ENCODE measurements around the gene HK3.
"Not testable (repeated sequence)": the region's sequence is repeated elsewhere in the genome, so short reads cannot be mapped to it uniquely, and the experiment has no call there.

HK3 gene

DNA sequence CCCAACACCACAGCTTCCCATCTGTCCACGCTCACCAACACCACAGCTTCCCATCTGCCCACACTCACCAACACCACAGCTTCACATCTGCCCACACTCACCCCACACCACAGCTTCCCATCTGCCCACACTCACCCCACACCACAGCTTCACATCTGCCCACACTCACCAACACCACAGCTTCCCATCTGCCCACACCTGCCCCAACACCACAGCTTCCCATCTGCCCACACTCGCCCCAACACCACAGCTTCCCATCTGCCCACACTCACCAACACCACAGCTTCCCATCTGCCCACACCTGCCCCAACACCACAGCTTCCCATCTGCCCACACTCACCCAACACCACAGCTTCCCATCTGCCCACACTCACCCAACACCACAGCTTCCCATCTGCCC, 26.6 kb downstream of the HK3 start:
- H2AK5ac ChIP-seq (ENCODE audit: low read length); H4K8ac ChIP-seq (ENCODE audit: low read depth, low read length); H3K18ac ChIP-seq (ENCODE audit: low read length); H3K9ac ChIP-seq (ENCODE audit: low read length); DNase-seq; H3K4me2 ChIP-seq (ENCODE audit: low read length); H3K79me2 ChIP-seq (ENCODE audit: control insufficient read depth, insufficient read depth, low read length, poor library complexity); H3K14ac ChIP-seq (ENCODE audit: low read length); H3K36me3 ChIP-seq (ENCODE audit: control insufficient read depth in 1 of 2, insufficient read depth in 2 of 2, low read length in 2 of 2); H3K4ac ChIP-seq (ENCODE audit: low read depth, low read length); H4K12ac ChIP-seq (ENCODE audit: low read depth, low read length); H3K4me3 ChIP-seq (ENCODE audit: low read depth, low read length); H3K23ac ChIP-seq (ENCODE audit: low read length); H4K91ac ChIP-seq (ENCODE audit: low read depth, low read length); H3K79me1 ChIP-seq (ENCODE audit: low read length); H3K4me1 ChIP-seq (ENCODE audit: control insufficient read depth in 1 of 2, insufficient read depth in 2 of 2, low read length in 2 of 2); H3K27me3 ChIP-seq (ENCODE audit: insufficient read depth, low read length); H2AFZ ChIP-seq (ENCODE audit: insufficient read depth, low read length, poor library complexity); H2BK120ac ChIP-seq (ENCODE audit: insufficient read depth, low read length, poor library complexity); H3K27ac ChIP-seq (ENCODE audit: low read depth, low read length); H2BK12ac ChIP-seq (ENCODE audit: low read length); H2BK5ac ChIP-seq (ENCODE audit: low read depth, low read length, poor library complexity); H3K9me3 ChIP-seq (ENCODE audit: insufficient read depth, low read depth, low read length): not testable (repeated sequence)
- no CpG with 5 or more reads among the region's 2 CpGs for WGBS (ENCODE audit: extremely low coverage, insufficient coverage, insufficient read length)

GRCh38 chr5:176870644-176871043, 28.5 kb downstream of the HK3 start:
- H3K79me2 ChIP-seq (ENCODE audit: control insufficient read depth, insufficient read depth, low read length, poor library complexity); H2BK12ac ChIP-seq (ENCODE audit: low read length); H3K79me1 ChIP-seq (ENCODE audit: low read length); H2BK120ac ChIP-seq (ENCODE audit: insufficient read depth, low read length, poor library complexity); DNase-seq; H3K14ac ChIP-seq (ENCODE audit: low read length); H4K12ac ChIP-seq (ENCODE audit: low read depth, low read length); H3K4ac ChIP-seq (ENCODE audit: low read depth, low read length); H3K4me1 ChIP-seq (ENCODE audit: control insufficient read depth in 1 of 2, insufficient read depth in 2 of 2, low read length in 2 of 2); H3K9ac ChIP-seq (ENCODE audit: low read length); H2AFZ ChIP-seq (ENCODE audit: insufficient read depth, low read length, poor library complexity); H3K23ac ChIP-seq (ENCODE audit: low read length); H4K91ac ChIP-seq (ENCODE audit: low read depth, low read length); H2AK5ac ChIP-seq (ENCODE audit: low read length); H2BK5ac ChIP-seq (ENCODE audit: low read depth, low read length, poor library complexity); H3K27me3 ChIP-seq (ENCODE audit: insufficient read depth, low read length); H3K4me3 ChIP-seq (ENCODE audit: low read depth, low read length); H3K4me2 ChIP-seq (ENCODE audit: low read length); H4K8ac ChIP-seq (ENCODE audit: low read depth, low read length); H3K27ac ChIP-seq (ENCODE audit: low read depth, low read length); H3K18ac ChIP-seq (ENCODE audit: low read length); H3K9me3 ChIP-seq (ENCODE audit: insufficient read depth, low read depth, low read length); H3K36me3 ChIP-seq (ENCODE audit: control insufficient read depth in 1 of 2, insufficient read depth in 2 of 2, low read length in 2 of 2): not testable (repeated sequence)
- no CpG with 5 or more reads among the region's 10 CpGs for WGBS (ENCODE audit: extremely low coverage, insufficient coverage, insufficient read length)

DNA sequence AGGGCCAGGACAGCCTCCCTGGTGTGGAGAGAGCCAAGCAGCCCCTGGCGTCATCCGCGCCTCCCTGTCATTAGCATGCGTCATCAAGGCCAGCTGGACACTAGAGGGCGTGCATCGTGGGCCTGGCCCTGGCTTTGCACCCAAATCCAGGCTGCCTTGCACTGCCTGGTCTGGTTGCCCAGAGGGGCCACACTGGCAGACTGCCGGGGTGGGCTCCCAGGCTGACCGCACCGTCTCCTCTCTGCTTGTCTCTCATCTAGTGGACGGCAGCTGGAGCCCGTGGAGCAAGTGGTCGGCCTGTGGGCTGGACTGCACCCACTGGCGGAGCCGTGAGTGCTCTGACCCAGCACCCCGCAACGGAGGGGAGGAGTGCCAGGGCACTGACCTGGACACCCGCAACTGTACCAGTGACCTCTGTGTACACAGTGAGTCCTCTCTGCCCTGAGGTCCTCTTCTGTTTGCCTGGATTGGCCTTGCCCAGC, 29.0 kb downstream of the HK3 start:
- Histone ChIP-seq H3K4ac (ENCODE audit: low read depth, low read length) (no peak overlapping the region), H3K4me3 (ENCODE audit: low read depth, low read length) (no peak overlapping the region), H2AK5ac (ENCODE audit: low read length) (no peak overlapping the region), H3K9me3 (ENCODE audit: insufficient read depth, low read depth, low read length) (no peaks in the 10 kb centered on the region), H4K8ac (ENCODE audit: low read depth, low read length) (no peak overlapping the region), H4K12ac (ENCODE audit: low read depth, low read length) (no peak overlapping the region), H2BK5ac (ENCODE audit: low read depth, low read length, poor library complexity) (no peak overlapping the region), H3K79me1 (ENCODE audit: low read length) (no peaks in the 10 kb centered on the region), H2BK12ac (ENCODE audit: low read length) (no peak overlapping the region), H4K91ac (ENCODE audit: low read depth, low read length) (no peak overlapping the region), H3K27me3 (ENCODE audit: insufficient read depth, low read length) (no peaks in the 10 kb centered on the region), H3K9ac (ENCODE audit: low read length) (no peak overlapping the region), H3K4me1 (ENCODE audit: control insufficient read depth in 1 of 2, insufficient read depth in 2 of 2, low read length in 2 of 2) (no peaks in the 10 kb centered on the region), H3K27ac (ENCODE audit: low read depth, low read length) (no peak overlapping the region), H3K18ac (ENCODE audit: low read length) (no peak overlapping the region), H3K14ac (ENCODE audit: low read length) (no peak overlapping the region), H2BK120ac (ENCODE audit: insufficient read depth, low read length, poor library complexity) (no peak overlapping the region), H3K36me3 (ENCODE audit: control insufficient read depth in 1 of 2, insufficient read depth in 2 of 2, low read length in 2 of 2) (no peaks in the 10 kb centered on the region), H2AFZ (ENCODE audit: insufficient read depth, low read length, poor library complexity) (no peak overlapping the region), H3K4me2 (ENCODE audit: low read length) (no peak overlapping the region), H3K23ac (ENCODE audit: low read length) (no peak overlapping the region), H3K79me2 (ENCODE audit: control insufficient read depth, insufficient read depth, low read length, poor library complexity) (no peaks in the 10 kb centered on the region)
- peak; percentile 58 to 76 for DNase-seq
- no CpG with 5 or more reads among the region's 17 CpGs for WGBS (ENCODE audit: extremely low coverage, insufficient coverage, insufficient read length)

DNA sequence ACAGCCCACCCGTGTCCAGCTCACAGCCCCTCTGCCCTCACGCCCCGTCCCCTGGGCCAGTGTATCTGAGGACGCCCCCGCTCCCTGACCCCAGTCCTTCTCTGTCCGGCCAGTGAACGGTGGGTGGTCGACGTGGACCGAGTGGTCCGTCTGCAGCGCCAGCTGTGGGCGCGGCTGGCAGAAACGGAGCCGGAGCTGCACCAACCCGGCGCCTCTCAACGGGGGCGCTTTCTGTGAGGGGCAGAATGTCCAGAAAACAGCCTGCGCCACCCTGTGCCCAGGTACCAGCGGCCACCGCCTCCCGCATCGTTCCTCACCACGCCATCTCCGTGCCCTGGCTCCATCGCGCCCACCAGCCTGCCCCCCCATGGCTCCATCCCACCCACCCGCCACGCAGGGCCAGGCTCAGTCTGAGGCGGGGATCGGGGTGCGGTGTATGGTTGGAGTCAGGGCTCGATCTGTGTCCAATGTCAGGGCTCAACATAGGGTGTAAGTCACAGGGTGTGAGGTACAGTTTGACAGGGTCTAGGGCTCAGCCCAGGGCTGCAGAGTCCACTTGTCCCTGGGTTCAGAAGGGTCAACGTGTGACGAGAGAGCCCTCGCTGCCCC, 29.5 kb downstream of the HK3 start:
- DNase-seq: no peak
- Histone ChIP-seq H3K4ac (ENCODE audit: low read depth, low read length) (no peak overlapping the region), H4K12ac (ENCODE audit: low read depth, low read length) (no peak overlapping the region), H4K91ac (ENCODE audit: low read depth, low read length) (no peak overlapping the region), H3K4me1 (ENCODE audit: control insufficient read depth in 1 of 2, insufficient read depth in 2 of 2, low read length in 2 of 2) (no peaks in the 10 kb centered on the region), H3K14ac (ENCODE audit: low read length) (no peak overlapping the region), H2AK5ac (ENCODE audit: low read length) (no peak overlapping the region), H3K23ac (ENCODE audit: low read length) (no peak overlapping the region), H3K27me3 (ENCODE audit: insufficient read depth, low read length) (no peaks in the 10 kb centered on the region), H4K8ac (ENCODE audit: low read depth, low read length) (no peak overlapping the region), H2AFZ (ENCODE audit: insufficient read depth, low read length, poor library complexity) (no peak overlapping the region), H2BK120ac (ENCODE audit: insufficient read depth, low read length, poor library complexity) (no peak overlapping the region), H3K4me2 (ENCODE audit: low read length) (no peak overlapping the region), H3K79me1 (ENCODE audit: low read length) (no peaks in the 10 kb centered on the region), H3K36me3 (ENCODE audit: control insufficient read depth in 1 of 2, insufficient read depth in 2 of 2, low read length in 2 of 2) (no peaks in the 10 kb centered on the region), H3K9me3 (ENCODE audit: insufficient read depth, low read depth, low read length) (no peaks in the 10 kb centered on the region), H2BK12ac (ENCODE audit: low read length) (no peak overlapping the region), H3K79me2 (ENCODE audit: control insufficient read depth, insufficient read depth, low read length, poor library complexity) (no peaks in the 10 kb centered on the region), H2BK5ac (ENCODE audit: low read depth, low read length, poor library complexity) (no peak overlapping the region), H3K9ac (ENCODE audit: low read length) (no peak overlapping the region), H3K18ac (ENCODE audit: low read length) (no peak overlapping the region), H3K27ac (ENCODE audit: low read depth, low read length) (no peak overlapping the region), H3K4me3 (ENCODE audit: low read depth, low read length) (no peak overlapping the region)
- no CpG with 5 or more reads among the region's 38 CpGs for WGBS (ENCODE audit: extremely low coverage, insufficient coverage, insufficient read length)

All from trophoblast cell (in vitro differentiated cells and primary cell).